ENCODE data around the gene BMI1. TPM values are rescaled to one million over a fixed set of nuclear protein-coding genes. Genes with fewer than 3 reads are reported as not detected.

The BMI1 gene
- total RNA-seq (100 to 1,000 TPM; 111 to 120 TPM), polyA plus RNA-seq (ENCODE audit: insufficient read depth, low read depth, low replicate concordance) (56.3 TPM)
- long read RNA-seq, donor 1, transcript BMI1-201 (10 exons, 3,428 nt): major isoform, 25 of 33 reads
- long read RNA-seq, donor 1, partial matches to known transcripts: 6 of 33 reads
- long read RNA-seq, donor 1, other reads (novel, unspliced or antisense): 0 of 33 reads
- long read RNA-seq, donor 2, transcript BMI1-201 (10 exons, 3,428 nt): major isoform, 14 of 39 reads
- long read RNA-seq, donor 2, partial matches to known transcripts: 24 of 39 reads
- long read RNA-seq, donor 2, other reads (novel, unspliced or antisense): 0 of 39 reads

DNA sequence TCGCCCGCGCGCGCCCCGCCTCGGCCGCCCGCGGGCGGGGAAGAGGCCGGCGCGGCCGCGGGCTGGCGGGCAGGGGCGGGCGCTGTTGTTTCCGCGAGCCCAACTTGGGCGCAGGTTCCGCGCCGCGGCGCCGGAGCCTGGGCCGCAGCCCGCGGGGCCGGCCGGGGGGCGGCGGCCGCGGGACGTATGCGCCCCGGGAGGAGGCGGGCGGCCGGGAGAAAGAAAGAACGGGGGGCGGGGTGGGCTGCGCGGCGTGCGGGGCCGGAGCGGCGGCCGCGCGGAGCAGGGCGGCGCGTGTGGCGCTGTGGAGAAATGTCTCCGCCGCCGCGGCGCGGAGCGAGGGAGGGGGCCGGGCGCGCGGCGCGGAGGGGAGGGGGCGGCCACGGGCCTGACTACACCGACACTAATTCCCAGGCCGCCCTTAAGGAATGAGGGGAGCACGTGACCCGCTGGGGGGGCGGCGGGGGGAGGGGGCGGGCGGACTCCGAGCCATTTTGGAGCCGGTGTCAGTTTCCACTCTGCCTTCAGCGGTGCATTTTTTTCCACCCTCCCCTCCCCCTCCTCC lies at the start of gene BMI1:
TSS of gene BMI1 (plus strand) at position 509 of the 565 bp plus-strand sequence. CDS start 5,351 bp downstream, outside the sequence.
- Histone ChIP-seq H3K9me3 (no peaks in the 10 kb centered on the region), H3K27ac (peak within 1 kb of the TSS; percentile 94 to 97), H3K36me3 (ENCODE audit: low read depth, missing control alignments) (no peaks in the 10 kb centered on the region), H3K4me3 (peak within 1 kb of the TSS; percentile 74 to 94), H3K27me3 (no peaks in the 10 kb centered on the region), H3K4me1 (peaks cover 36% of the 10 kb centered on the region)
- 0% methylated on average over 37 of the region's 85 CpGs; no CpG with 5 or more reads in 1 of the 2 donors for WGBS, 2 donors
- DNase-seq: peak; percentile 91
- no peak for TF ChIP-seq POLR2A (IDR thresholded peaks at IDR 0.05)
- TF ChIP-seq, protein P1, sequence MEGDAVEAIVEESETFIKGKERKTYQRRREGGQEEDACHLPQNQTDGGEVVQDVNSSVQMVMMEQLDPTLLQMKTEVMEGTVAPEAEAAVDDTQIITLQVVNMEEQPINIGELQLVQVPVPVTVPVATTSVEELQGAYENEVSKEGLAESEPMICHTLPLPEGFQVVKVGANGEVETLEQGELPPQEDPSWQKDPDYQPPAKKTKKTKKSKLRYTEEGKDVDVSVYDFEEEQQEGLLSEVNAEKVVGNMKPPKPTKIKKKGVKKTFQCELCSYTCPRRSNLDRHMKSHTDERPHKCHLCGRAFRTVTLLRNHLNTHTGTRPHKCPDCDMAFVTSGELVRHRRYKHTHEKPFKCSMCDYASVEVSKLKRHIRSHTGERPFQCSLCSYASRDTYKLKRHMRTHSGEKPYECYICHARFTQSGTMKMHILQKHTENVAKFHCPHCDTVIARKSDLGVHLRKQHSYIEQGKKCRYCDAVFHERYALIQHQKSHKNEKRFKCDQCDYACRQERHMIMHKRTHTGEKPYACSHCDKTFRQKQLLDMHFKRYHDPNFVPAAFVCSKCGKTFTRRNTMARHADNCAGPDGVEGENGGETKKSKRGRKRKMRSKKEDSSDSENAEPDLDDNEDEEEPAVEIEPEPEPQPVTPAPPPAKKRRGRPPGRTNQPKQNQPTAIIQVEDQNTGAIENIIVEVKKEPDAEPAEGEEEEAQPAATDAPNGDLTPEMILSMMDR (IDR thresholded peaks at IDR 0.05): no peak
- intact Hi-C loops (cut with DNase I; ENCODE audit: low total_unique reads): no loop called here

DNA sequence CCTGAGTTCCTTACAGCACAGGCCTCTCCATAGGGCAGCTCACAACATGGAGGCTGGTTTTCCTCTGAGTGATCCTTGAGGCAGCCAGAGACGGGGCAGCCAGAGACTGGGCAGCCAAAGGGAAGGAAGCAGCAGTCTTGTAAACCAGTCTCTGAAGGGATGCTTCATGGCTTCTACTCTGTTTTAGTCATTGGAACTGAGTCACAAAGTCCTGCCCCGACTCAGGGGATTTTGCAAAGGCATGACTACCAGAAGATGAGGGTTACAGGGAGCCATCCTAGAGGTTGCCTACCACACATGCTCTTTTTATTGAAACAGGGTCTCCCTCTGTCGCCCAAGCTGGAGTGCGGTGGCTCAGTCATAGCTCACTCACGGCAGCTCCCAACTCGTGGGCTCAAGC lies 49.1 kb upstream of the BMI1 start:
- WGBS, 2 donors: 89 to 96% methylated on average over 4 to 6 of the region's 6 CpGs
- Histone ChIP-seq H3K4me1 (no peaks in the 10 kb centered on the region), H3K36me3 (ENCODE audit: low read depth, missing control alignments) (no peaks in the 10 kb centered on the region), H3K4me3 (no peak overlapping the region), H3K27ac (no peak overlapping the region), H3K27me3 (no peaks in the 10 kb centered on the region), H3K9me3 (no peaks in the 10 kb centered on the region)
- intact Hi-C loops (cut with DNase I; ENCODE audit: low total_unique reads): no loop called here
- no peak for DNase-seq
- TF ChIP-seq, protein P1 (IDR thresholded peaks at IDR 0.05): no peak
- no peak for TF ChIP-seq POLR2A (IDR thresholded peaks at IDR 0.05)

DNA sequence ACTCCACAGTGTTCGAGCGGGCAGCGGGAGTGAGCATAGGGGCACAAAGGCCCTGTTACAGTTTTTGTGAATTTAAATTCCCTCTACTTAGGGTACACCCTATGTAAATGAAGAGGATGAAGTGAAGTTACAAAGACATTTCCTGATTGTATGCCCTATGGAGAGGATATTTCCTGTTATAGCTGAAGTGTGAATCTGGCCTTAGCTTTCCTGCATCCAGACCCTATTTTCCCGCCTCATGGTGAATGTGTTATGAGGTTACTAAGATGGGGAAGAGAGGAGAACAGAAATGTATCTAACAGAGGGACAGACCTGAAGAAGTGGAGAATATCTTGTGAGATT lies 42.5 kb upstream of the BMI1 start:
- Histone ChIP-seq H3K27me3 (no peaks in the 10 kb centered on the region), H3K4me3 (peak overlapping the region in 1 of 2 donors; percentile 23), H3K36me3 (ENCODE audit: low read depth, missing control alignments) (no peaks in the 10 kb centered on the region), H3K27ac (no peak overlapping the region), H3K4me1 (no peaks in the 10 kb centered on the region), H3K9me3 (no peaks in the 10 kb centered on the region)
- TF ChIP-seq POLR2A (IDR thresholded peaks at IDR 0.05): no peak
- TF ChIP-seq, protein P1 (IDR thresholded peaks at IDR 0.05): no peak
- intact Hi-C loops (cut with DNase I; ENCODE audit: low total_unique reads): no loop called here
- WGBS, 2 donors: 71 to 82% methylated on average over 4 of the region's 4 CpGs
- DNase-seq: no peak

DNA sequence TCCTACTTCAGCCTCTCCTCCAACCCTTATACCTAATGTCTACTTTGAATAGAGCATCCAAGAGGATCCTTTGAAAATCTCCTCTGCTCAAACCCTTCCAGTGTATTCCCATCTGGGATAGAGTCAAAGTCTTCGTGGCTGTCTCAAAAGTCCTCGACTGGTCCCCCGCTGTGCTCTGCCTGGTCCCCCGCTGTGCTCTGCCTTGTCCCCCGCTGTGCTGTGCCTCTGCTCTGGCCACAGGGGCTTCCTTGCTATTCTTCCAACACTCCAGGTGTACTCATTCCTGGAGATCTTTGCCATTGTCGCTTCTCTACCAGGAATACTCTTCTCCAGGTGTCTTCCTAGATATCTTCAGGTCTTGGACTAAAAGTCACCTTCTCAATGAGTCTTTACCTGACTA lies 40.8 kb upstream of the BMI1 start:
- no peak for TF ChIP-seq POLR2A (IDR thresholded peaks at IDR 0.05)
- TF ChIP-seq, protein P1 (IDR thresholded peaks at IDR 0.05): no peak
- 72 to 77% methylated on average over 6 of the region's 6 CpGs for WGBS, 2 donors

More for the DNA sequence above, 40.8 kb upstream of the BMI1 start:
- Histone ChIP-seq H3K36me3 (ENCODE audit: low read depth, missing control alignments) (no peaks in the 10 kb centered on the region), H3K4me3 (no peak overlapping the region), H3K27ac (no peak overlapping the region), H3K27me3 (no peaks in the 10 kb centered on the region), H3K9me3 (no peaks in the 10 kb centered on the region), H3K4me1 (no peaks in the 10 kb centered on the region)
- DNase-seq: no peak
- intact Hi-C loops (cut with DNase I; ENCODE audit: low total_unique reads): no loop called here

Measured in testis (tissue), 5 donors.